Fibroblast of villous mesenchyme (primary cell): ENCODE results near the gene VPS9D1. TPM values are rescaled to one million over a fixed set of nuclear protein-coding genes. Genes with fewer than 3 reads are reported as not detected.

Experiments used
- DNase-seq: peaks from one replicate; pipeline ENCODE4 v3.0.0-alpha.2; 2010; ENCODE audit warnings: low read depth
- H3K4me3 ChIP-seq: 2 replicates; pipeline ENCODE4 v1.5.1; 2011; ENCODE audit warnings: low read depth, mild to moderate bottlenecking, low read length
- total RNA-seq: library from RNA; depleted of rRNA; stranded (reverse); fragments of >200 nt; gene quantifications from 2 replicates; pipeline ENCODE4 v1.2.3, GENCODE V29; 2012
- TF ChIP-seq, protein P1 (sequence below): IDR thresholded peaks from 2 replicates; pipeline ENCODE4 v1.5.1; 2012; ENCODE audit warnings: low read depth, mild to moderate bottlenecking, low read length; ENCODE audit not compliant: insufficient read depth

The VPS9D1 gene
- 9.9 and 11.0 TPM in 2 replicates for total RNA-seq

DNA sequence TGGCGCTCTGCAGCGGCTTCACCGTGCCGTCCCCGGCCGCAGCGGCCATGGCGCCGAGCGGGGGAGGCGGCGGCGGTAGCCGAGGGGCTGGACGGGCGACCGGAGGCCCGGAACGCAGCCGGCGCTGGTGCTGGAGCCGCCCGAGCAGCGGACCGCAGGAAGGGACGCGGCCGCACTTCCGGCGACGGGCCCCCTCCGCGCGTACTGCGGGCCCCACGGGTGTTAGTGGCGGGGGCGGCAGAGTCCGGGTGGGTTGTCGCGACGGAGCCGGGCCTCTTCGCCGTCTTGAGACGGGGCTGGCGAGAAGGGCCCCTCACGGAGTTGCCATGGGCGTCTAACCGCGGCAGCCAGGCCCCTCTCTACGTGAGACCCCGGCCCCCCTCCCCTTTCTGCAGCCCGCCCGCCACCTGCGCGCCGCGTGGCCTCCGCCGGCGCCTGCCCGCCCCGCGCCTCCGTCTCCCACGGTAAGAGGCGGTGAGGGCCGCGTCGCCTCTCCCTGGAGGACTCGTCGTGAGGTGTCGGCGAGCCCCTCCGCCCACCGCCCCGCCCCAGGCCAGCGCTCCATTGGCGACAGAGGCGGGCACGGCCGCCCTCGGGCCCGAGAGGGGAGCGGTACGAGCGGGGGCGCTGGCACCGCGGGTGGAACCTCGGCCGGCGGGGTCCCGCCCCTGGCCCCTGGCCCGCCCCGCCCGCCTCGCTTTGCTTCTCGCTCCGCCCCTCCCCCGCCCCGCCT is at the start of gene VPS9D1, which contains the start of gene ZNF276:
Gene VPS9D1 (minus strand): TSS at position 86 of the 733 bp plus-strand sequence. CDS start 37 bp downstream, at position 49.
Gene ZNF276 (plus strand): TSS at position 725 of the 733 bp plus-strand sequence. CDS start 104 bp downstream, outside the sequence.
- TF ChIP-seq, protein P1, sequence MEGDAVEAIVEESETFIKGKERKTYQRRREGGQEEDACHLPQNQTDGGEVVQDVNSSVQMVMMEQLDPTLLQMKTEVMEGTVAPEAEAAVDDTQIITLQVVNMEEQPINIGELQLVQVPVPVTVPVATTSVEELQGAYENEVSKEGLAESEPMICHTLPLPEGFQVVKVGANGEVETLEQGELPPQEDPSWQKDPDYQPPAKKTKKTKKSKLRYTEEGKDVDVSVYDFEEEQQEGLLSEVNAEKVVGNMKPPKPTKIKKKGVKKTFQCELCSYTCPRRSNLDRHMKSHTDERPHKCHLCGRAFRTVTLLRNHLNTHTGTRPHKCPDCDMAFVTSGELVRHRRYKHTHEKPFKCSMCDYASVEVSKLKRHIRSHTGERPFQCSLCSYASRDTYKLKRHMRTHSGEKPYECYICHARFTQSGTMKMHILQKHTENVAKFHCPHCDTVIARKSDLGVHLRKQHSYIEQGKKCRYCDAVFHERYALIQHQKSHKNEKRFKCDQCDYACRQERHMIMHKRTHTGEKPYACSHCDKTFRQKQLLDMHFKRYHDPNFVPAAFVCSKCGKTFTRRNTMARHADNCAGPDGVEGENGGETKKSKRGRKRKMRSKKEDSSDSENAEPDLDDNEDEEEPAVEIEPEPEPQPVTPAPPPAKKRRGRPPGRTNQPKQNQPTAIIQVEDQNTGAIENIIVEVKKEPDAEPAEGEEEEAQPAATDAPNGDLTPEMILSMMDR = no peak
- DNase-seq = peak; percentile 74
- H3K4me3 ChIP-seq = peak within 1 kb of the TSS; percentile 82

DNA sequence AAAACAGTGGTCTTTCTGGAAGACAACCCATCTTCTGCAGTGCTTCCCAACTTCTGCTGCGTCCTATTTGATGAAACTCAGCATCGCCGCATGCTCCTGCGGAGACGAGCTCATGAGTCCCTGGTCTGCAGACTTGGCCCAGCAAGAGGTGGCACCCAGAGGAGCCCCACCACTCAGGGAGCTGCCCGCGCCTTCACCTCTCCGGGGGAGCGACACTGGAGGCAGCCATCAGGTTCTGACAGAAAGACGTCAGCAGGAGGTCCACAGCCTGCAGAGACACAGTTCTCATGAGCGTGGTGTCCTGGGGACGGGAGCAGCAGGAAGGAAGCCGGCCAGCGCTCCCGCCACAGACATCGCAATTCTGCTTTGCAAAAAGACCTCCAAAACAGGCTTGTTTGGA is 49.7 kb upstream of the VPS9D1 start:
- TF ChIP-seq, protein P1 = no peak

DNA sequence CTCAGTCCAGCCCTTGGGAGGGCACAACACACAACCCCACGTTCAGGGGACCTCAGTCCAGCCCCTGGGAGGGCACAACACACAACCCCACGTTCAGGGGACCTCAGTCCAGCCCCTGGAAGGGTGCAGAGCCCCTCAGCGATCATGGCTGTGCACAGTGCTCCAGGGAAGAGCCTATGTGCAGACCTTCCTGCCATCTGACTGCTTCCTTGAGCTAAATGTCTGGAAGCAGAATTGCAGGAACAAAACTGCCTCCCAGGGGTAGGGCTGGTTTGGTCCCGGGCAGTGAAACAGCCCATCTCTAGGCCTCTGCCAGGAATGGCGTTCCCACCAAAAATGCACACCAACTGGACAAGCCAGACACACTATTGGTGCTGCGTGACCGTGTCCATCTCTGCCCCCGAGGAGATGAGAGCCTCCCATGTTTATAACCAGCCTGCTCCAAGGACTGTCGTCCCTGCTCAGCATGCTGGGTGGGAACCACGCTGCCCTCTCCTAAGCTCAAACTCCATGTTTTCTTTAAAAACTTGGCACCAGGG is 44.7 kb upstream of the VPS9D1 start:
- TF ChIP-seq, protein P1 = no peak
- no peak overlapping the region for H3K4me3 ChIP-seq
- no peak for DNase-seq

More for the DNA sequence above, 49.7 kb upstream of the VPS9D1 start:
- H3K4me3 ChIP-seq = no peak overlapping the region
- no peak for DNase-seq

- TF ChIP-seq, protein P1 = no peak
- H3K4me3 ChIP-seq = peak overlapping the region; percentile 38
- DNase-seq = peak; percentile 82
These were observed 44.1 kb upstream of the VPS9D1 start for GRCh38 chr16:89764711-89765201.

DNA sequence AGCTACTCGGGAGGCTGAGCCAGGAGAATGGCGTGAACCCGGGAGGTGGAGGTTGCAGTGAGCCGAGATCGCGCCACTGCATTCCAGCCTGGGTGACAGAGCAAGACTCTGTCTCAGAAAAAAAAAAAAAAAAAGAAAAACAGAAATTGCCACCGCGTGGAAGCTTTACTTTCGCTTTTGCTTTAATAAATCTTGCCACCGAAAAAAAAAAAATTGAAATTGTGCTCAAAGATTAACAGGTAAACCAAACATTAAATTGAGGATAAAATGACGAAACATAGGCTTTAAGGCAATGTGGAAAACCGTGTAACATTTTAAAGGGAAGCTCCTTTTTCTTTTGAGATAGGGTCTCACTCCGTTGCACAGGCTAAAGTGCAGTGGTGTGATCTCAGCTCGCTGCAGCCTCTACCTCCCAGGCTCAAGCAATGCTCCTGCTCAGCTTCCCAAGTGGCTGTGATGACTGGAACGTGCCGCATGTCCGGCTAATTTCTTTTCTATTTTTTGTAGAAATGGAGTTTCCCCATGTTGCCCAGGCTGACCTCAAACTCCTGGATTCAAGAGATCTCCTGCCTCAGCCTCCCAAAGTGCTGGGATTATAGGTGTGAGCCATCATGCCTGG is 40.7 kb upstream of the VPS9D1 start:
- no peak overlapping the region for H3K4me3 ChIP-seq
- TF ChIP-seq, protein P1 = no peak
- no peak for DNase-seq

GRCh38 chr16:89759746-89760340 is 39.1 kb upstream of the VPS9D1 start:
- DNase-seq = no peak
- H3K4me3 ChIP-seq = no peak overlapping the region
- TF ChIP-seq, protein P1 = no peak
